ENCODE measurements around the gene RAD1.

RAD1 gene

GRCh38 chr5:34899066-34899465 lies 16.2 kb downstream of the RAD1 start:
- TF ChIP-seq CTCF (IDR thresholded peaks at IDR 0.05; ENCODE audit: insufficient read depth, low read length, poor library complexity, severe bottlenecking), result no peak
- no peak for DNase-seq (ENCODE audit: extremely low read depth, insufficient read length)
- H3K4me3 ChIP-seq (replicated peaks; ENCODE audit: low read depth, low read length), result no peak overlapping the region
- no peaks in the 10 kb centered on the region for H3K36me3 ChIP-seq (ENCODE audit: control insufficient read depth, insufficient read depth, low read length)
- H3K27me3 ChIP-seq (replicated peaks; ENCODE audit: control insufficient read depth, insufficient read depth, low read length), result no peaks in the 10 kb centered on the region

- Histone ChIP-seq H3K4me3 (replicated peaks; ENCODE audit: low read depth, low read length) (no peak overlapping the region), H3K27me3 (replicated peaks; ENCODE audit: control insufficient read depth, insufficient read depth, low read length) (no peaks in the 10 kb centered on the region), H3K36me3 (ENCODE audit: control insufficient read depth, insufficient read depth, low read length) (no peaks in the 10 kb centered on the region)
- peak; percentile 81 for TF ChIP-seq CTCF (IDR thresholded peaks at IDR 0.05; ENCODE audit: insufficient read depth, low read length, poor library complexity, severe bottlenecking)
- DNase-seq (ENCODE audit: extremely low read depth, insufficient read length), result peak; percentile 21
Observed at GRCh38 chr5:34898258-34898895, 16.9 kb downstream of the RAD1 start.

- no peaks in the 10 kb centered on the region for H3K36me3 ChIP-seq (ENCODE audit: control insufficient read depth, insufficient read depth, low read length)
- no peak for DNase-seq (ENCODE audit: extremely low read depth, insufficient read length)
- H3K4me3 ChIP-seq (replicated peaks; ENCODE audit: low read depth, low read length), result no peak overlapping the region
- TF ChIP-seq CTCF (IDR thresholded peaks at IDR 0.05; ENCODE audit: insufficient read depth, low read length, poor library complexity, severe bottlenecking), result no peak
- no peaks in the 10 kb centered on the region for H3K27me3 ChIP-seq (replicated peaks; ENCODE audit: control insufficient read depth, insufficient read depth, low read length)
Observed at GRCh38 chr5:34897646-34898045, 17.7 kb downstream of the RAD1 start.

- no peak for DNase-seq (ENCODE audit: extremely low read depth, insufficient read length)
- Histone ChIP-seq H3K27me3 (replicated peaks; ENCODE audit: control insufficient read depth, insufficient read depth, low read length) (no peaks in the 10 kb centered on the region), H3K36me3 (ENCODE audit: control insufficient read depth, insufficient read depth, low read length) (no peaks in the 10 kb centered on the region), H3K4me3 (replicated peaks; ENCODE audit: low read depth, low read length) (no peak overlapping the region)
- no peak for TF ChIP-seq CTCF (IDR thresholded peaks at IDR 0.05; ENCODE audit: insufficient read depth, low read length, poor library complexity, severe bottlenecking)
Observed at GRCh38 chr5:34895641-34896419, 19.5 kb downstream of the RAD1 start.

- TF ChIP-seq CTCF (IDR thresholded peaks at IDR 0.05; ENCODE audit: insufficient read depth, low read length, poor library complexity, severe bottlenecking), result no peak
- no peaks in the 10 kb centered on the region for H3K27me3 ChIP-seq (replicated peaks; ENCODE audit: control insufficient read depth, insufficient read depth, low read length)
- no peak for DNase-seq (ENCODE audit: extremely low read depth, insufficient read length)
- H3K36me3 ChIP-seq (ENCODE audit: control insufficient read depth, insufficient read depth, low read length), result no peaks in the 10 kb centered on the region
- H3K4me3 ChIP-seq (replicated peaks; ENCODE audit: low read depth, low read length), result no peak overlapping the region
Observed at GRCh38 chr5:34894716-34895115, 20.6 kb downstream of the RAD1 start.
